Measurements from ENCODE around the gene PEPD. TPM values are rescaled to one million over a fixed set of nuclear protein-coding genes. Genes with fewer than 3 reads are reported as not detected.
A peak's percentile ranks its signal among the peaks of the same experiment; 100 is the strongest.

PEPD gene
- total RNA-seq, 3 donors from 2014 or later: 42.1 to 127 (median 82.3) TPM

- TF ChIP-seq POLR2A (IDR thresholded peaks at IDR 0.05): no peak
- no peak for TF ChIP-seq POLR2AphosphoS5 (IDR thresholded peaks at IDR 0.05)
- no peak for TF ChIP-seq CTCF (IDR thresholded peaks at IDR 0.05)
- no peaks in the 10 kb centered on the region for H3K9me3 ChIP-seq
- DNase-seq (ENCODE audit: low spot score in 2 of 2): no peak
- intact Hi-C loops (cut with DNase I; ENCODE audit: low total_unique reads): no loop called here
- no peaks in the 10 kb centered on the region for H3K4me1 ChIP-seq
- H3K36me3 ChIP-seq: no peaks in the 10 kb centered on the region
- no peak overlapping the region for H3K27ac ChIP-seq
- no peaks in the 10 kb centered on the region for H3K27me3 ChIP-seq
- H3K4me3 ChIP-seq: no peak overlapping the region
Measured at GRCh38 chr19:33355535-33355934, 166.1 kb downstream of the PEPD start.

- TF ChIP-seq POLR2A (IDR thresholded peaks at IDR 0.05): no peak
- no peak for TF ChIP-seq POLR2AphosphoS5 (IDR thresholded peaks at IDR 0.05)
- no peak for TF ChIP-seq CTCF (IDR thresholded peaks at IDR 0.05)
- DNase-seq (ENCODE audit: low spot score in 2 of 2): peak; percentile 57 to 87
- no peaks in the 10 kb centered on the region for H3K9me3 ChIP-seq
- H3K4me3 ChIP-seq: no peak overlapping the region
- no peaks in the 10 kb centered on the region for H3K4me1 ChIP-seq
- H3K27ac ChIP-seq: peak overlapping the region; percentile 38 to 66
- no peaks in the 10 kb centered on the region for H3K27me3 ChIP-seq
- intact Hi-C loops (cut with DNase I; ENCODE audit: low total_unique reads): no loop called here
- no peaks in the 10 kb centered on the region for H3K36me3 ChIP-seq
Measured at GRCh38 chr19:33350538-33351309, 170.9 kb downstream of the PEPD start.

GRCh38 chr19:33349319-33350289 lies 172.0 kb downstream of the PEPD start:
- H3K4me1 ChIP-seq: no peaks in the 10 kb centered on the region
- intact Hi-C loops (cut with DNase I; ENCODE audit: low total_unique reads): no loop called here
- DNase-seq (ENCODE audit: low spot score in 2 of 2): no peak
- no peaks in the 10 kb centered on the region for H3K9me3 ChIP-seq
- TF ChIP-seq POLR2AphosphoS5 (IDR thresholded peaks at IDR 0.05): no peak
- TF ChIP-seq POLR2A (IDR thresholded peaks at IDR 0.05): no peak
- TF ChIP-seq CTCF (IDR thresholded peaks at IDR 0.05): no peak
- H3K27me3 ChIP-seq: no peaks in the 10 kb centered on the region
- no peak overlapping the region for H3K4me3 ChIP-seq
- no peaks in the 10 kb centered on the region for H3K36me3 ChIP-seq
- peak overlapping the region in 1 of 2 donors; percentile 13 for H3K27ac ChIP-seq

DNA sequence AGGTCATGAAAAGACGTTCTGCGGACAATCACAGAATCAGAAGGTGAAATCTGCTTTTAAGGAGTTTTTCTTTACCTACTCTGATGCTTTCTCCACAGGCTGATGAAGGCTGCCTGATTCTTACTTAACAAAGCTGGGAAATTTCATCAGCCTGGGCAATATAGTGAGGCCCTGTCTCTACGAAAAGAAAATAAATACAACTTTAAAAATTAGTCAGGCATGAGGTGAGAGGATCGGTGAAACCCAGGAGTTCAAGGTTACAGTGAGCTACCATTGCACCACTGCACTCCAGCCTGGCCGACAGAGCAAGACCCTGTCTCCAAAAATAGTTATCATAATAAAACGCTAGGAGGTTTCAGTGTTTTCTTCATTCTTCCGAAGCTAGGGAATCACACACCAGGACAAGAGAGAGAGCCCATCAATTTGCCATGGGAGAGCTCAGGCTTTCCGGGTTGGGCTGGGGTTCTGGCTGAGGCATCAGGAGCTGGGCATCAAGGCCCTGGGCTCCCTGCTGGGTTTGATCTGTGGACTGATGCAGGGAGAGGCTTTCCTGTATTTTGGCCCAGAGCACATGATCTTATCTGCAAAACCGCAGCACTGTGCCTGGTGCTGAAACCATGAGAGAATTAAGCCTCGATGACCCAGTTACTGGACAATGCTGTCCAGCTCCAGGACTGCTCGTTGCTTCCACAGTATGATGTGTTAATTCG lies 173.1 kb downstream of the PEPD start:
- Histone ChIP-seq H3K4me1 (no peaks in the 10 kb centered on the region), H3K4me3 (no peak overlapping the region), H3K27me3 (no peaks in the 10 kb centered on the region), H3K36me3 (no peaks in the 10 kb centered on the region), H3K9me3 (no peaks in the 10 kb centered on the region), H3K27ac (peak overlapping the region; percentile 18 to 38)
- peak in 1 of 2 donors; percentile 55 for DNase-seq (ENCODE audit: low spot score in 2 of 2)
- intact Hi-C loops (cut with DNase I; ENCODE audit: low total_unique reads): no loop called here
- no peak for TF ChIP-seq CTCF (IDR thresholded peaks at IDR 0.05)
